Brain pericyte (primary cell): ENCODE data around the gene SIK1.

ENCODE experiments used
- DNase-seq: peaks from one replicate; pipeline ENCODE4 v3.0.0-alpha.2; 2012; ENCODE audit warnings: low read depth, low spot score

Gene SIK1

GRCh38 chr21:43367859-43368258, 59.1 kb downstream of the SIK1 start:
- no peak for DNase-seq

- DNase-seq: no peak
Measured at GRCh38 chr21:43367296-43367695, 59.6 kb downstream of the SIK1 start.

GRCh38 chr21:43366656-43367055, 60.3 kb downstream of the SIK1 start:
- no peak for DNase-seq

GRCh38 chr21:43365611-43366426, 61.1 kb downstream of the SIK1 start:
- no peak for DNase-seq

GRCh38 chr21:43364851-43365424, 62.0 kb downstream of the SIK1 start:
- no peak for DNase-seq
